SK-N-MC (cell line): ENCODE results near the gene NUP35.
"Not testable (repeated sequence)": the region's sequence is repeated elsewhere in the genome, so short reads cannot be mapped to it uniquely, and the experiment has no call there.

ENCODE experiments used
- DNase-seq: peaks from one replicate; pipeline ENCODE4 v3.0.0-alpha.2; 2011; ENCODE audit warnings: low read depth, low spot score
- H3K27ac ChIP-seq: fragments of 200-600 bp; sonication (generic); 2 replicates; pipeline ENCODE4 v1.5.1; 2016; ENCODE audit warnings: mixed run types
- H3K36me3 ChIP-seq: fragments of 200-600 bp; sonication (generic); 2 replicates; pipeline ENCODE4 v1.6.1; 2017; ENCODE audit warnings: antibody characterized with exemption, low read length, mixed read lengths; ENCODE audit not compliant: insufficient read depth
- H3K4me3 ChIP-seq: fragments of 200-600 bp; sonication (generic); 2 replicates; pipeline ENCODE4 v1.5.1; 2016
- H3K9ac ChIP-seq: fragments of 200-600 bp; sonication (generic); 2 replicates; pipeline ENCODE4 v1.8.0; 2017; ENCODE audit warnings: mixed run types, mixed read lengths; ENCODE audit not compliant: insufficient read length
- H3K9me3 ChIP-seq: fragments of 200-600 bp; sonication (generic); 2 replicates; pipeline ENCODE4 v1.6.1; 2017; ENCODE audit warnings: low read depth, mild to moderate bottlenecking, antibody characterized with exemption, low read length, moderate library complexity, mixed read lengths
- EZH2 ChIP-seq: fragments of 200-600 bp; sonication (generic); IDR thresholded peaks from one replicate; pipeline ENCODE4 v1.6.1; 2017; ENCODE audit warnings: antibody characterized with exemption
- FOXP2 ChIP-seq: optimal IDR thresholded peaks from 2 replicates; pipeline ENCODE3; 2011; ENCODE audit warnings: mild to moderate bottlenecking, moderate library complexity; ENCODE audit not compliant: insufficient read depth; ENCODE audit errors: extremely low read length, control extremely low read depth
- POLR2AphosphoS5 ChIP-seq: IDR thresholded peaks from 2 replicates; pipeline ENCODE4 v1.6.1; 2012; ENCODE audit warnings: mild to moderate bottlenecking, low read depth, low read length, borderline replicate concordance

Gene NUP35

DNA sequence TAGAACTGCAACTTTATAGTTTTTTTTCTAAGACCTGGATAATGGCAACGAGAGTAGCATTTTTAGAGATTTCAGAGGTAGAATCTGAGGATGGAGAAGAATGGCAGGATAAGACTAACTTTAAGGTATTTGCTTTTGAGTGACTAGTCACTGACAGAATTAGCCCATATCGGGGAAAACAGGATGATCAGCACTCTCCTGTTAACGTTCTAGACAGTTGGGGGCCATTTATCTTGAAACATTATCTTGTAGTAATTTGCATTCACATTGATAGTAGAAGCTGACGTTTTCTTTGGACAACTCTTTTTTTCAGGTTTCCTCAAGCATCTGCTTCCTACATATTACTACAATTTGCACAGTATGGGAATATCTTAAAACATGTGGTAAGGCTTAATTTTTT lies 32.9 kb downstream of the NUP35 start:
- peak overlapping the region; percentile 4 for H3K9ac ChIP-seq
- H3K36me3 ChIP-seq = peaks cover 74% of the 10 kb centered on the region
- peak overlapping the region; percentile 95 for H3K27ac ChIP-seq
- no peak for DNase-seq
- H3K9me3 ChIP-seq = no peaks in the 10 kb centered on the region
- TF ChIP-seq FOXP2 (no peak), POLR2AphosphoS5 (no peak), EZH2 (no peak)
- peak overlapping the region; percentile 54 for H3K4me3 ChIP-seq

DNA sequence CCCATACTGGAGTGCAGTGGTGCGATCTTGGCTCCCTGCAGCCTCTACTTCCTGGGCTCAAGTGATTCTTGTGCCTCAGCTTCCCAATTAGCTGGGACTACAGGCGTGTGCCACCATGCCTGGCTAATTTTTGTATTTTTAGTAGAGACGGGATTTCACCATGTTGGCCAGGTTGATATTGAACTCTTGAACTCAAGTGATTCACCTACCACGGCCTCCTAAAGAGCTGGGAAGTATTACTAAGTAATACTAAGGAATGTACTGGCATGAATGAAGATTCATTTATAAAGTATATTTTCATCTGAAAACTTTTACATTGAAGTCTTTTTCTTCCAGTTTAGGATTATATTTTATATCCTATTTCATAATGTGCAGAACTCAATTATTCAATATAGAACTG lies 38.1 kb downstream of the NUP35 start:
- Histone ChIP-seq H3K9me3 (no peaks in the 10 kb centered on the region), H3K9ac (no peak overlapping the region), H3K36me3 (peaks cover 90% of the 10 kb centered on the region), H3K4me3 (no peak overlapping the region), H3K27ac (no peak overlapping the region)
- TF ChIP-seq FOXP2 (no peak), EZH2 (no peak), POLR2AphosphoS5 (no peak)
- no peak for DNase-seq

DNA sequence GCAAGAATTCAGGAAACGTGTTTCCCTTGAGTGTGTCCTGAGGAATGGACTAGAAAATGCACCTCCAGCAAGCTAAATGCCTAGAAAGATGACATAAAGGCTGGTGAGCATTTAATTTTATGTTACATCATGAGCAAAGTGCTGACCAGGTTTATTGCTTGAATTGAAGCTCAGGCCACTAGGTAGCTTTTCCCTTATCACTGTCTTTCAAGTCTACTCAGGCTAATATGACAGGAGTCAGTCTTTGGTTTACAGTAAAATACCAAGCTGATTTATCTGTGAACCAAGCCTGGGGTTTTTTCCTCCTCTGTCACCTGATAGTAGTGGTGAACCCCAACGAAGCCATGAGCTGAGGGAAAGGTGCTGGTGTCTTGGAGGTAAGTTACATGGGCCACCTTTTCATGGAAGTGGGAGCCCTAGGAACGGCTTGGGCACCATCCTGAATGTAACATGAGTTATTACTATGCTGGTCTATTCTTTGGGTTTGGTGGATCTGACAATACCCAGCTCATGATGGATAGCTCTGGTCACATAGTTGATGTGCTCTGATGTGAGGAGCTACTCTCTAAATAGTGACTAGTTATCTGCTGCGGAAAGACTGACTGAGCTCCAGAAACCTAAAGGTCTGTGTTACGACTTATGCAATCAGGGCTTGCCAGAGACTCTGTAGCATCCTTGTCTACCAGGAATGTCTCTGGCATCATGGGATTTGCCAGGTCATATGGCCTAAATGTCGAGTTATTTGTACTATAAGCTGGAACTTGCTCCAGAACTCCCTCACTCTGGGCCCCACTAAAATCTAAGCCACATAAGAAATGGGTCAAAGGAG lies 39.8 kb downstream of the NUP35 start:
- no peaks in the 10 kb centered on the region for H3K9me3 ChIP-seq
- H3K36me3 ChIP-seq = peaks cover 89% of the 10 kb centered on the region
- TF ChIP-seq FOXP2 = no peak
- no peak for TF ChIP-seq EZH2
- TF ChIP-seq POLR2AphosphoS5 = no peak
- H3K27ac ChIP-seq = no peak overlapping the region
- no peak for DNase-seq
- H3K4me3 ChIP-seq = no peak overlapping the region
- no peak overlapping the region for H3K9ac ChIP-seq

GRCh38 chr2:183164650-183165015 lies 40.4 kb downstream of the NUP35 start:
- Histone ChIP-seq H3K9ac (no peak overlapping the region), H3K9me3 (no peaks in the 10 kb centered on the region), H3K27ac (no peak overlapping the region), H3K36me3 (peaks cover 89% of the 10 kb centered on the region), H3K4me3 (no peak overlapping the region)
- TF ChIP-seq POLR2AphosphoS5 (no peak), FOXP2 (no peak), EZH2 (no peak)
- DNase-seq = no peak

- no peak overlapping the region for H3K27ac ChIP-seq
- DNase-seq = no peak
- H3K9me3 ChIP-seq = no peaks in the 10 kb centered on the region
- no peak overlapping the region for H3K4me3 ChIP-seq
- TF ChIP-seq FOXP2 (no peak), POLR2AphosphoS5 (no peak), EZH2 (no peak)
- peaks cover 77% of the 10 kb centered on the region for H3K36me3 ChIP-seq
- H3K9ac ChIP-seq = no peak overlapping the region
These were observed 42.0 kb downstream of the NUP35 start for GRCh38 chr2:183166210-183166609.

DNA sequence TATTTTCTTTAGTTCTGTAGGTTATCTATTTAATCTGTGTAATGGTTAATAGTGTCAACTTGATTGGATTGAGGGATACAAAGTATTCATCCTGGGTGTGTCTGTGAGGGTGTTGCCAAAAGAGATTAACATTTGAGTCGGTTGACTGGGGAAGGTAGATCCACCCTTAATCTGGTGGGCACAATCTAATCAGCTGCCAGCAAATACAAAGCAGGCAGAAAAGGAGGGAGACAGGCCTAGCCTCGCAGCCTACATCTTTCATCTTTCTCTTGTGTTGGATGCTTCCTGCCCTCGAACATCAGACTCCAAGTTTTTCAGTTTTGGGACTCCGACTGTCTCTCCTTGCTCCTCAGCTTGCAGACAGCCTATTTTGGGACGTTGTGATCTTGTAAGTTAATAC lies 42.7 kb downstream of the NUP35 start:
- not testable (repeated sequence) for H3K9me3 ChIP-seq, H3K27ac ChIP-seq, DNase-seq, H3K9ac ChIP-seq, H3K4me3 ChIP-seq
- H3K36me3 ChIP-seq = peaks cover 77% of the 10 kb centered on the region

DNA sequence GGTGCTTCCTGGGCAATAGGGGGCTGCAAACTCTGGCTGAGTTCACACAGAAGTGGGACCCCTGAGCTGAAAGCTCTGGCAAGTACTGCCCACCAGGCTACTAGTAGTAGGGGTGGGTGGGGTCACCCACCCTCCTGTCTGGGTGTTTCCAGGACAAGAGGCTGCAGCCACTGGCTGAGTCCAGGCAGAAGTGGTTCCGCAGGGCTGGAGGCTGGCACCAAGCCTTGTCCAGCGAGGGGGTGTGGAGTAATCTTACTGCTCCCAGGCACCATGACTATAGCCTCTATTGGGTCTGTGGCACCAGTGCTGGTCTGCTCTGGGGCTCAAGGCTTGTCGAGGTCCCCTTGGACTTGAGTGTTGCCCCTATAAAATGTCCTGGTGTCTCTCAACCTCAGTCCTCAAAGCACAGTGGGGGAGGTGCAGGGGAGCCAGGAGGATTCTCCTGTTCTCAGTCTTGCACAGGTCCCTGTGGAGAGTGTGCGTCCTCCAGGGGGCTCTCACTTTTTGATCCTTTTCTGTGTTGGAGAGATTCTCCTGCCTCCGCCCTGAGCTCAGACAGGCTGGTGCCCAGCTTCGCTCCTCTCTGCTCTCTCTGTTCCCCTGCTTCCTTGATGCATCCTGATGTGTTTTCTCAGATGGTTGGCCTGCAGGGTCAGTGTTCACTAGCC lies 48.1 kb downstream of the NUP35 start:
- Histone ChIP-seq H3K9ac (no peak overlapping the region), H3K27ac (no peak overlapping the region), H3K9me3 (no peaks in the 10 kb centered on the region), H3K36me3 (peaks cover 44% of the 10 kb centered on the region), H3K4me3 (no peak overlapping the region)
- DNase-seq = no peak
- TF ChIP-seq FOXP2 (no peak), POLR2AphosphoS5 (no peak), EZH2 (no peak)

DNA sequence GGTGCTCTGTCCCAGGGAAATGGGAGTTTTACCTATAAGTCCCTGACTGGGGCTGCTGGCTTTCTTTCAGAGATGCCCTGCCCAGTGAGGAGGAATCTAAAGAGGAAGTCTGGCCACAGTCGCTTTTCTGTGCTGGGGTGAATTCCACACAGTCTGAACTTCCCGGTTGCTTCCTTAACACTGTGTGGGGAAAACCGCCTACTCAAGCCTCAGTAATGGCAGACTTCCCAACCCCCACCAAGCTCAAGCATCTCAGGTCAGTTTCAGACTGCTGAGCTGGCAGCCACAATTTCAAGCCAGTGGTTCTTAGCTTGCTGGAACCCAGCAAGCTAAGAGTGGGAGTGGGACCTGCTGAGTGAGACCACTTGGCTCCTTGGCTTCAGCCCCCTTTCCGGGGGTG lies 54.9 kb downstream of the NUP35 start:
- Histone ChIP-seq H3K36me3 (peaks cover 64% of the 10 kb centered on the region), H3K27ac (no peak overlapping the region), H3K4me3 (no peak overlapping the region), H3K9me3 (peaks cover 9% of the 10 kb centered on the region; the same call in 1 of the 2 replicates), H3K9ac (no peak overlapping the region)
- no peak for DNase-seq
- TF ChIP-seq EZH2 (no peak), POLR2AphosphoS5 (no peak), FOXP2 (no peak)
